ENCODE measurements around the gene SNCG.

Gene SNCG

GRCh38 chr10:86954681-86955500 is 3.5 kb upstream of the SNCG start:
- Histone ChIP-seq H4K20me1 (ENCODE audit: insufficient read depth, low read length) (no peaks in the 10 kb centered on the region), H3K4me2 (ENCODE audit: low read depth, low read length) (no peak overlapping the region), H3K4me3 (ENCODE audit: low read length) (no peak overlapping the region), H3K9me3 (replicated peaks; ENCODE audit: insufficient read depth, low read length) (no peaks in the 10 kb centered on the region), H3F3A (ENCODE audit: insufficient read depth, low read length) (no peaks in the 10 kb centered on the region), H3K9ac (ENCODE audit: low read length) (no peak overlapping the region), H3K9me2 (replicated peaks; ENCODE audit: insufficient read depth, low read length) (no peaks in the 10 kb centered on the region), H2AFZ (ENCODE audit: low read length) (no peak overlapping the region), H3K4me1 (ENCODE audit: low read length) (no peaks in the 10 kb centered on the region), H3K79me2 (ENCODE audit: low read length) (no peaks in the 10 kb centered on the region), H3K27me3 (replicated peaks; ENCODE audit: insufficient read depth, low read length) (no peaks in the 10 kb centered on the region), H3K27ac (ENCODE audit: low read length) (no peak overlapping the region), H3K36me3 (replicated peaks; ENCODE audit: insufficient read depth, low read length) (no peaks in the 10 kb centered on the region)
- DNase-seq: no peak
- TF ChIP-seq EZH2phosphoT487 (IDR thresholded peaks at IDR 0.05; ENCODE audit: low read length): no peak
- TF ChIP-seq, protein P1, sequence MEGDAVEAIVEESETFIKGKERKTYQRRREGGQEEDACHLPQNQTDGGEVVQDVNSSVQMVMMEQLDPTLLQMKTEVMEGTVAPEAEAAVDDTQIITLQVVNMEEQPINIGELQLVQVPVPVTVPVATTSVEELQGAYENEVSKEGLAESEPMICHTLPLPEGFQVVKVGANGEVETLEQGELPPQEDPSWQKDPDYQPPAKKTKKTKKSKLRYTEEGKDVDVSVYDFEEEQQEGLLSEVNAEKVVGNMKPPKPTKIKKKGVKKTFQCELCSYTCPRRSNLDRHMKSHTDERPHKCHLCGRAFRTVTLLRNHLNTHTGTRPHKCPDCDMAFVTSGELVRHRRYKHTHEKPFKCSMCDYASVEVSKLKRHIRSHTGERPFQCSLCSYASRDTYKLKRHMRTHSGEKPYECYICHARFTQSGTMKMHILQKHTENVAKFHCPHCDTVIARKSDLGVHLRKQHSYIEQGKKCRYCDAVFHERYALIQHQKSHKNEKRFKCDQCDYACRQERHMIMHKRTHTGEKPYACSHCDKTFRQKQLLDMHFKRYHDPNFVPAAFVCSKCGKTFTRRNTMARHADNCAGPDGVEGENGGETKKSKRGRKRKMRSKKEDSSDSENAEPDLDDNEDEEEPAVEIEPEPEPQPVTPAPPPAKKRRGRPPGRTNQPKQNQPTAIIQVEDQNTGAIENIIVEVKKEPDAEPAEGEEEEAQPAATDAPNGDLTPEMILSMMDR (IDR thresholded peaks at IDR 0.05; ENCODE audit: low read length): no peak
- no peak for TF ChIP-seq EZH2 (optimal IDR thresholded peaks at IDR 0.05; ENCODE audit: low read depth, low read length)

DNA sequence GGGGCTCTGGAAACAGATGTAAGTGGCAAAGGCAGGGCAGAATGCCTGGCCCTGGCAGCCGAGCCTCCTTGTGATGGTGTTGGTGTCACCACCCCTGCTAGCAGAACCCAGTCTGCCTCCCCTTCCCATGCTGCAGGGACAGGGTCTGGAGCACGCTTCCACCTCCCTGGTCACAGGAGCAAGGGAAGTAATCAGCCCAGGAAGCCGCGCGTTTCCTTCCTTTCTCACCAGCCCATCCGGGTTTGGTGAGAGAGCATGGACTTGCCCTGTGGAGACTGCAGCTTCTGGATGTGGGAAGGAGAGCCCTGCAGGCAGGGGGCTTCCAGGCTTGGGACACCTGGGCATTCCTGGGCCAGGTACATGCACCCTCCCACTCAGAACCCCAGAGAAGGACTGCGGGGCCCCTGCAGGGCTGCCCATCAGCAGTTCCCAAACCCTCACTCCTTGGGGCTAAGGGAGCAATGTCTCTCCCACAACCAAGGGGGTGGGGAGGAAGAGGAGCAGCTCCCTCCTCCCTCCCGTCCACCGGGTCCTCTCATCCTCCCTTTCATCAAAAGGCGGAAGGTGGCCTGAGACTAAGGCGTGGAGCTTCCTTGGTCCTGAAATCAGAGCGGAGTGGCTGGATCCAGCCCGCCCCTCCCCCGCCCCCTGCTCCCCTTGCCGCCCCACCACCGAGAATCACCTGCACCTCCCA is 2.8 kb upstream of the SNCG start:
- no peaks in the 10 kb centered on the region for H3K79me2 ChIP-seq (ENCODE audit: low read length)
- no peaks in the 10 kb centered on the region for H3K36me3 ChIP-seq (replicated peaks; ENCODE audit: insufficient read depth, low read length)
- H3K9ac ChIP-seq (ENCODE audit: low read length): no peak overlapping the region
- no peak overlapping the region for H3K4me3 ChIP-seq (ENCODE audit: low read length)
- 0 out of 2 replicates have a peak, but pooled peaks cover 2% of the 10 kb centered on the region for H3K4me1 ChIP-seq (ENCODE audit: low read length)
- H3K4me2 ChIP-seq (ENCODE audit: low read depth, low read length): no peak overlapping the region
- no peak overlapping the region for H2AFZ ChIP-seq (ENCODE audit: low read length)
- H3K27ac ChIP-seq (ENCODE audit: low read length): no peak overlapping the region
- H3F3A ChIP-seq (ENCODE audit: insufficient read depth, low read length): no peaks in the 10 kb centered on the region
- no peaks in the 10 kb centered on the region for H3K9me2 ChIP-seq (replicated peaks; ENCODE audit: insufficient read depth, low read length)
- no peaks in the 10 kb centered on the region for H4K20me1 ChIP-seq (ENCODE audit: insufficient read depth, low read length)
- DNase-seq: no peak
- H3K27me3 ChIP-seq (replicated peaks; ENCODE audit: insufficient read depth, low read length): no peaks in the 10 kb centered on the region
- H3K9me3 ChIP-seq (replicated peaks; ENCODE audit: insufficient read depth, low read length): no peaks in the 10 kb centered on the region
- TF ChIP-seq EZH2 (optimal IDR thresholded peaks at IDR 0.05; ENCODE audit: low read depth, low read length): no peak
- TF ChIP-seq, protein P1 (IDR thresholded peaks at IDR 0.05; ENCODE audit: low read length): no peak
- no peak for TF ChIP-seq EZH2phosphoT487 (IDR thresholded peaks at IDR 0.05; ENCODE audit: low read length)

DNA sequence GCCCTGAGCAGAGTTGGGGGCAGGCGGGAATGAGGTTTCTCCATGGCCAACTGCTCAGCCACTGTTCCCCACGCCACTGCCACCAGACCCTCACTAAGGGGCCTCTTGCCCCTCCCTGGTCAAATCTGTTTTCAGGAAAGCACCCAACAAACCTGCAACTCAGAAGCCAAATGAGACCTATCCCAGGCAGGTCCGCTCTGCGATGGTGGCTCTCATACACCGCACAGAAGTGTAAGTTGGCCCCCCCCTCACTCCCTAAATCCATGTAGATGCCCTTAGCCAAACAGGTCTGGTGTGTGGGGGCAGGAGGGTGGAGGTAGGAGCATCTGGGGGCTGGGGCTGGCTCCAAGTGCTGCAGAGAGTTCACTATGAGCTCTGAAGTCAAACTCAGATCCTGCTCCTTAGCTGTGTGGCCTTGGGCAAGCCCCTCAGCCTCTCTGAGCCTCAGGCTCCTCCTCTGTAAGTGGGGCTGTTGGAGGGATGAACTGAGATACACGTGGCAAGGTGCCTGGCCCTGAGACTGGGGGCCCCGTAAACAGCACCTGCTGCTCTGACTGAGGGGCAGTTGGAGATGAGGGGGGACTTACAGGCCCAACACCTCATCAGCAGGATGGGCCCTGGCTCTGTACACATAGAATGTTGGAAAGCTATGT is 2.1 kb upstream of the SNCG start:
- Histone ChIP-seq H3K27me3 (replicated peaks; ENCODE audit: insufficient read depth, low read length) (no peaks in the 10 kb centered on the region), H3K27ac (ENCODE audit: low read length) (no peak overlapping the region), H3F3A (ENCODE audit: insufficient read depth, low read length) (no peaks in the 10 kb centered on the region), H3K9ac (ENCODE audit: low read length) (no peak overlapping the region), H3K36me3 (replicated peaks; ENCODE audit: insufficient read depth, low read length) (no peaks in the 10 kb centered on the region), H2AFZ (ENCODE audit: low read length) (no peak overlapping the region), H3K4me3 (ENCODE audit: low read length) (no peak overlapping the region), H4K20me1 (ENCODE audit: insufficient read depth, low read length) (no peaks in the 10 kb centered on the region), H3K79me2 (ENCODE audit: low read length) (no peaks in the 10 kb centered on the region), H3K9me2 (replicated peaks; ENCODE audit: insufficient read depth, low read length) (no peaks in the 10 kb centered on the region), H3K9me3 (replicated peaks; ENCODE audit: insufficient read depth, low read length) (no peaks in the 10 kb centered on the region), H3K4me2 (ENCODE audit: low read depth, low read length) (no peak overlapping the region), H3K4me1 (ENCODE audit: low read length) (0 out of 2 replicates have a peak, but pooled peaks cover 3% of the 10 kb centered on the region)
- no peak for DNase-seq
- TF ChIP-seq, protein P1 (IDR thresholded peaks at IDR 0.05; ENCODE audit: low read length): no peak
- TF ChIP-seq EZH2phosphoT487 (IDR thresholded peaks at IDR 0.05; ENCODE audit: low read length) (no peak), EZH2 (optimal IDR thresholded peaks at IDR 0.05; ENCODE audit: low read depth, low read length) (no peak)

All from MM.1S (cell line).